Prostate gland (tissue), 2 donors: Measurements from ENCODE around the gene NFKBIL1.

Source experiments
- POLR2A ChIP-seq: fragments of 450-650 bp; IDR thresholded peaks from one replicate; pipeline ENCODE4 v1.6.1; 2016; ENCODE audit warnings: antibody characterized with exemption, mild to moderate bottlenecking
- POLR2AphosphoS5 ChIP-seq: sonication (generic); formaldehyde crosslinking; IDR thresholded peaks from one replicate; pipeline ENCODE4 v1.6.1; 2017; ENCODE audit warnings: antibody characterized with exemption
- TF ChIP-seq, protein P1 (sequence below), 4 experiments: fragments of 200-600 bp in 2 of 4; fragments of 450-650 bp in 2 of 4; sonication (generic) in 2 of 4; IDR thresholded peaks; 1 replicate in 3 of 4; 2 replicates in 1 of 4; pipeline ENCODE4 v1.5.1; 2016 to 2019; ENCODE audit warnings: antibody characterized with exemption in 4 of 4, mild to moderate bottlenecking in 2 of 4, moderate library complexity in 2 of 4

GRCh38 chr6:31592396-31592771 is 45.0 kb downstream of the NFKBIL1 start:
- no peak for TF ChIP-seq POLR2A
- TF ChIP-seq, protein P1, sequence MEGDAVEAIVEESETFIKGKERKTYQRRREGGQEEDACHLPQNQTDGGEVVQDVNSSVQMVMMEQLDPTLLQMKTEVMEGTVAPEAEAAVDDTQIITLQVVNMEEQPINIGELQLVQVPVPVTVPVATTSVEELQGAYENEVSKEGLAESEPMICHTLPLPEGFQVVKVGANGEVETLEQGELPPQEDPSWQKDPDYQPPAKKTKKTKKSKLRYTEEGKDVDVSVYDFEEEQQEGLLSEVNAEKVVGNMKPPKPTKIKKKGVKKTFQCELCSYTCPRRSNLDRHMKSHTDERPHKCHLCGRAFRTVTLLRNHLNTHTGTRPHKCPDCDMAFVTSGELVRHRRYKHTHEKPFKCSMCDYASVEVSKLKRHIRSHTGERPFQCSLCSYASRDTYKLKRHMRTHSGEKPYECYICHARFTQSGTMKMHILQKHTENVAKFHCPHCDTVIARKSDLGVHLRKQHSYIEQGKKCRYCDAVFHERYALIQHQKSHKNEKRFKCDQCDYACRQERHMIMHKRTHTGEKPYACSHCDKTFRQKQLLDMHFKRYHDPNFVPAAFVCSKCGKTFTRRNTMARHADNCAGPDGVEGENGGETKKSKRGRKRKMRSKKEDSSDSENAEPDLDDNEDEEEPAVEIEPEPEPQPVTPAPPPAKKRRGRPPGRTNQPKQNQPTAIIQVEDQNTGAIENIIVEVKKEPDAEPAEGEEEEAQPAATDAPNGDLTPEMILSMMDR (IDR thresholded peaks at IDR 0.05) = no peak
- TF ChIP-seq POLR2AphosphoS5 = no peak
